ENCODE results near the gene TRIM51. TPM values are rescaled to one million over a fixed set of nuclear protein-coding genes. Genes with fewer than 3 reads are reported as not detected.

The TRIM51 gene
- total and polyA plus RNA-seq, 2 of the 8 experiments (the other 6 are each of a cell fraction or from before 2014, with no cell fraction given): not detected

DNA sequence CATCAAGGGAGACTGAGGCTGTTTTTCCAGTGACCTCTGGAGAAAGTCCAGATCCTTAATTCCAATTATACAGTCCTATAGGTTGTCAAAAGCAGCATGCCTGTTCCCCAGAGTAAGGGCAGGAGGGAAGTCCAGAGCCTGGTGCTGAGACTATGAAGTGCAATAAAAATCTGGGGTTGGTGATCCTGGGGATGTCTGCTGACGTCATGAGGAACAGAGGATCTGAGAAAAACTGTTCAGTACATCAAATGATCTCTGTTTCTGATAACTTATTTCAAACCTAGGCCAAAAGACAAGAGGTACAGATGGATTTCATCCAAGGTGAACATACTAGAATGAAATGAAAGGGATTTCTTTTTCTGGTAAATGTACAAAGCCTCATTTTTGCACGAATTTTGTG, 19.2 kb downstream of the TRIM51 start (continued):
- TF ChIP-seq RNF2 (IDR thresholded peaks at IDR 0.05; ENCODE audit: borderline replicate concordance, low read depth, low read length, missing control alignments, poor library complexity, severe bottlenecking): no peak
- TF ChIP-seq, protein P1, sequence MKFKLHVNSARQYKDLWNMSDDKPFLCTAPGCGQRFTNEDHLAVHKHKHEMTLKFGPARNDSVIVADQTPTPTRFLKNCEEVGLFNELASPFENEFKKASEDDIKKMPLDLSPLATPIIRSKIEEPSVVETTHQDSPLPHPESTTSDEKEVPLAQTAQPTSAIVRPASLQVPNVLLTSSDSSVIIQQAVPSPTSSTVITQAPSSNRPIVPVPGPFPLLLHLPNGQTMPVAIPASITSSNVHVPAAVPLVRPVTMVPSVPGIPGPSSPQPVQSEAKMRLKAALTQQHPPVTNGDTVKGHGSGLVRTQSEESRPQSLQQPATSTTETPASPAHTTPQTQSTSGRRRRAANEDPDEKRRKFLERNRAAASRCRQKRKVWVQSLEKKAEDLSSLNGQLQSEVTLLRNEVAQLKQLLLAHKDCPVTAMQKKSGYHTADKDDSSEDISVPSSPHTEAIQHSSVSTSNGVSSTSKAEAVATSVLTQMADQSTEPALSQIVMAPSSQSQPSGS (IDR thresholded peaks at IDR 0.05; ENCODE audit: low read length): no peak
- no peak for TF ChIP-seq SAP30 (IDR thresholded peaks at IDR 0.05; ENCODE audit: insufficient read depth, insufficient replicate concordance, low read length)
- no peak for TF ChIP-seq SP2 (IDR thresholded peaks at IDR 0.05; ENCODE audit: low read length)
- TF ChIP-seq HDAC2 (IDR thresholded peaks at IDR 0.05; ENCODE audit: borderline replicate concordance in 1 of 2, low read depth in 2 of 2, low read length in 2 of 2): no peak
- no peak for TF ChIP-seq TAF7 (optimal IDR thresholded peaks at IDR 0.05; ENCODE audit: borderline replicate concordance, low read depth, low read length)
